Bronchial epithelial cell (primary cell): ENCODE data around the gene C17orf58. TPM values are rescaled to one million over a fixed set of nuclear protein-coding genes. Genes with fewer than 3 reads are reported as not detected.
"Not testable (repeated sequence)": the region's sequence is repeated elsewhere in the genome, so short reads cannot be mapped to it uniquely, and the experiment has no call there.

Experiments used
- DNase-seq: peaks from one replicate; pipeline ENCODE4 v3.0.0-alpha.2; 2010; ENCODE audit warnings: low read depth
- FAIRE-seq: peaks from 2 replicates; lab custom pipeline; 2011; peaks lifted over from hg19 to GRCh38; lab: Jason Lieb, UNC
- H3K27me3 ChIP-seq: 2 replicates; pipeline ENCODE4 v1.5.1; 2011; ENCODE audit warnings: low read length; ENCODE audit not compliant: control insufficient read depth, insufficient read depth
- H3K36me3 ChIP-seq: 2 replicates; pipeline ENCODE4 v1.5.1; 2011; ENCODE audit warnings: low read length; ENCODE audit not compliant: control insufficient read depth, insufficient read depth
- H3K4me3 ChIP-seq: 2 replicates; pipeline ENCODE4 v1.5.1; 2011; ENCODE audit warnings: mild to moderate bottlenecking, low read depth, low read length, control low read depth
- CTCF ChIP-seq: IDR thresholded peaks from 2 replicates; pipeline ENCODE4 v1.5.1; 2011; ENCODE audit warnings: mild to moderate bottlenecking, moderate library complexity, low read length, control low read depth, inconsistent platforms; ENCODE audit not compliant: insufficient read depth, severe bottlenecking
- total RNA-seq: library from RNA; depleted of rRNA; stranded (reverse); fragments of >200 nt; gene quantifications from 2 replicates; pipeline ENCODE4 v1.2.1, GENCODE V29; 2014

Gene C17orf58
- total RNA-seq, 1 donor from 2014 or later: 7.4 TPM

GRCh38 chr17:68033636-68034451 is 37.6 kb upstream of the C17orf58 start:
- DNase-seq (peak; percentile 13), FAIRE-seq (no peak)
- TF ChIP-seq CTCF: no peak
- no peak overlapping the region for H3K4me3 ChIP-seq
- no peaks in the 10 kb centered on the region for H3K27me3 ChIP-seq
- peaks cover 2% of the 10 kb centered on the region for H3K36me3 ChIP-seq

- H3K36me3 ChIP-seq: no peaks in the 10 kb centered on the region
- FAIRE-seq (no peak), DNase-seq (no peak)
- H3K27me3 ChIP-seq: no peaks in the 10 kb centered on the region
- no peak overlapping the region for H3K4me3 ChIP-seq
- no peak for TF ChIP-seq CTCF
These were observed 33.4 kb upstream of the C17orf58 start for GRCh38 chr17:68029512-68030215.

GRCh38 chr17:68022547-68022946 is 26.3 kb upstream of the C17orf58 start:
- H3K36me3 ChIP-seq, H3K27me3 ChIP-seq, H3K4me3 ChIP-seq, FAIRE-seq, DNase-seq: not testable (repeated sequence)

- H3K27me3 ChIP-seq: no peaks in the 10 kb centered on the region
- H3K36me3 ChIP-seq: no peaks in the 10 kb centered on the region
- DNase-seq (no peak), FAIRE-seq (no peak)
- no peak overlapping the region for H3K4me3 ChIP-seq
- TF ChIP-seq CTCF: no peak
These were observed 25.7 kb upstream of the C17orf58 start for GRCh38 chr17:68021963-68022362.

- H3K36me3 ChIP-seq, FAIRE-seq, H3K27me3 ChIP-seq, DNase-seq: not testable (repeated sequence)
- H3K4me3 ChIP-seq: peak overlapping the region; percentile 59
These were observed 24.5 kb upstream of the C17orf58 start for GRCh38 chr17:68020791-68021190.

GRCh38 chr17:68020409-68020756 is 24.1 kb upstream of the C17orf58 start:
- Histone ChIP-seq H3K4me3 (peak overlapping the region; percentile 59), H3K27me3 (peaks cover 2% of the 10 kb centered on the region), H3K36me3 (no peaks in the 10 kb centered on the region)
- TF ChIP-seq CTCF: no peak
- FAIRE-seq (no peak), DNase-seq (no peak)
